Colonic mucosa (tissue), 4 donors: ENCODE results near the gene WBP2NL. TPM values are rescaled to one million over a fixed set of nuclear protein-coding genes. Genes with fewer than 3 reads are reported as not detected.
A peak's percentile ranks its signal among the peaks of the same experiment; 100 is the strongest.

Source experiments
- DNase-seq: peaks from one replicate; pipeline ENCODE4 v3.0.0-alpha.2; 2020
- H3K27ac ChIP-seq: fragments of 200-600 bp; one replicate; pipeline ENCODE4 v1.8.0; 2021
- H3K27me3 ChIP-seq: fragments of 200-600 bp; one replicate; pipeline ENCODE4 v1.8.0; 2021
- H3K36me3 ChIP-seq: fragments of 200-600 bp; one replicate; pipeline ENCODE4 v1.8.0; 2021
- H3K4me1 ChIP-seq: fragments of 200-600 bp; one replicate; pipeline ENCODE4 v1.8.0; 2021; ENCODE audit warnings: mild to moderate bottlenecking
- H3K4me3 ChIP-seq: fragments of 200-600 bp; one replicate; pipeline ENCODE4 v1.8.0; 2021
- H3K9ac ChIP-seq, 2 donors: one replicate each; pipeline ENCODE4 v1.7.0; 2013; ENCODE audit warnings: control low read depth in 2 of 2, low read depth in 2 of 2, low read length in 2 of 2
- H3K9me3 ChIP-seq: fragments of 200-600 bp; one replicate; pipeline ENCODE4 v1.8.0; 2021
- CTCF ChIP-seq: fragments of 200-600 bp; IDR thresholded peaks from one replicate; pipeline ENCODE4 v1.8.0; 2022; ENCODE audit warnings: antibody characterized with exemption, mild to moderate bottlenecking
- intact Hi-C: fragments of 100-400 bp; cut with DNase I; formaldehyde crosslinking; loops from one replicate; pipeline ENCODE4 v1.14.1; 2022
- total RNA-seq, 2 donors: library from RNA; stranded (reverse); fragmentation: NEBNext Ultra II Directional in 1 of 2; extraction: Animal tissue kit (Norgen Biotek cat#: 25700) in 1 of 2; gene quantifications; one replicate each; pipeline ENCODE4 v1.2.1, GENCODE V29; 2021
- donor health status: healthy.
- donor health status: DM: no; HTN: no; CAD: no.
- donor health status: DM: no; HTN: no; CAD: no.

Gene WBP2NL
- total RNA-seq, 2 donors from 2014 or later = 1.1 to 1.9 TPM

GRCh38 chr22:42062506-42063170, 64.0 kb downstream of the WBP2NL start:
- H3K36me3 ChIP-seq = peaks cover 12% of the 10 kb centered on the region
- peak; percentile 9 for DNase-seq
- no peak overlapping the region for H3K27ac ChIP-seq
- no peaks in the 10 kb centered on the region for H3K4me1 ChIP-seq
- intact Hi-C loops = no loop called here
- no peak for TF ChIP-seq CTCF
- no peaks in the 10 kb centered on the region for H3K27me3 ChIP-seq
- no peak overlapping the region for H3K4me3 ChIP-seq
- H3K9ac ChIP-seq = no peak overlapping the region
- no peaks in the 10 kb centered on the region for H3K9me3 ChIP-seq

DNA sequence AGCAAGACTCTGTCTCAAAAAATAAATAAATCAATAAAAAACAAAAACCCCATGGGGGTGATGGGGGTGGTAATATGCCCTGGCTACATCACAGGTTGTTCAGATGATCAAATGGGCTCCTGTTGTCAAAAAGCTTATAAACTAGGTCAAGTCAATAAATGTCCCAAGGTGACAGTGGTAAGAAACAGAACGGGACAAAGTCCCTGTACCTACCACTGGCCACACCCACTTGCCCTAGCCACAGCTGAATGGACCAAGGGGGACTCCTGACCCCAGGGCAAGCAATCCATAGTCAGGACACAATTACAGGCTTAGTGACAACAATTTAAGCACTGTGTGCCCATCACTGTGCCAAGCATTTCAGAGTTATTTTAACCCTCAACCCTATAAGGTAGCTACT, 66.0 kb downstream of the WBP2NL start:
- Histone ChIP-seq H3K9me3 (no peaks in the 10 kb centered on the region), H3K9ac (no peak overlapping the region), H3K27ac (peak overlapping the region; percentile 0), H3K27me3 (no peaks in the 10 kb centered on the region), H3K4me3 (no peak overlapping the region), H3K4me1 (peaks cover under 1% of the 10 kb centered on the region), H3K36me3 (peaks cover 9% of the 10 kb centered on the region)
- TF ChIP-seq CTCF = no peak
- intact Hi-C loops = no loop called here
- peak; percentile 35 for DNase-seq

DNA sequence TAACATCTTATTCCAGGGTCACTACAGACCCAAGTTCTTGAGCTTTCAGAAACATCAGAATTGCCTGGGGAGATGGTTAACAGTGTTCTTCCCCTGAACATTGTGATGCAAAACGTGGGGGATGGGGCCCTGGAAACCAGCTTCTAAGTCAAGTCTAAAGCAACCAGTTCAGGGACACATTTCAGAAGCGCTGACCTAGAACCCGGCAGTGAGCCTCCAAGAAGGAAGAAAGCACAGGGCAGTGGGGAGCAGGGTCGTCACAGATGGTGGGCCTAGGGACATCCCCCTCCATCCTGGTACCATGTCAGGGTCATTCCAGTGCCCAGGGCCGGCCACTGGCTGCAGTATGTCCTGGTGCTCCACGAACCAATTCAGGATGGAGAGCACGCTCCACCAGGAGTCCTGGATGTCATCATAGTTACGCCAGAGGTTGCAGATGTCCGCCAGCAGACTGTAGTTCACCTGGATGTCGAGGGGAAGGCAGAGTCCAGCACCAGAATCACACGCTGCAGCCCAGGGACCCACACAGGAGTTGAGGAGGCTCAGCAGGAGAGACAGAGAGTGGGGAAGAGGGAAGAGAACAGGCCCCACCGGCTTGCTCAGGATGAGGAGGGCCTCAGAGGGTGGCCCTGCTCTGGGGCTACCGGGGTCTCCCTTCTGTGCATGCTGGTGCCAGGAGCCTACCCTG, 67.0 kb downstream of the WBP2NL start:
- peaks cover 4% of the 10 kb centered on the region for H3K36me3 ChIP-seq

DNA sequence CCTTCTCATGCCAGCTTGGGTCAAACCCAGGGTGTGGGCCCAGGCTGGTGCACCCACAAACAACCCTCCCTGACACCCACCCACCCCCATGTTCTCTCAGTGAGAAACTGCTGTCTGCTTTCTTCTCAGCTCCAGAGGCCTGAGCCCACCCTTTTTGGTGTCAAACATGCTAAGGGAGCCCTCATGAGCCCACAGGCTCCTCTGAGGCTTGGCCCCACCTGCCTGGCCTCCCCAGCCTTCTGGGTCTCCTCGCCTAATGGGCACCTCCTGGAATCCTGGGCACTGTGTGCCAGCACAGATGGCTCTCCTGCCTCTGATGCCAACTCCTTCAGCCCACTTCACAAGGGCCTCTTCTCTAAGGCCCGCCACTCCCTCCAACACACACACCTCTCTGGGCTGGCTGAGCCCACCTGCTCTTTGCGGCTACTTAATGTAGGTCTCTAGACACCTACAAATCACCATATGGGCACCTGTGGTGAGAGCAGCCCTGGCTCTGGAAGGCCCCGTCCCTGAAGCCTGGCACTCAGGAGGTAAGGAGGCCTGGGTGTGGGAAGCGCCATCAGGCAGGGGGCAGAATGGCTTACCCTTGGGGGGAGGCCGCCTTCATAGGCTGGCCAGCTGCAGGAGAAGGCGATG, 67.7 kb downstream of the WBP2NL start:
- Histone ChIP-seq H3K27ac (no peak overlapping the region), H3K9ac (no peak overlapping the region), H3K4me3 (no peak overlapping the region), H3K36me3 (peaks cover 4% of the 10 kb centered on the region), H3K4me1 (peaks cover 4% of the 10 kb centered on the region), H3K9me3 (no peaks in the 10 kb centered on the region), H3K27me3 (no peaks in the 10 kb centered on the region)
- no peak for TF ChIP-seq CTCF
- peak; percentile 16 for DNase-seq
- intact Hi-C loops = no loop called here

More for the DNA sequence above, 67.0 kb downstream of the WBP2NL start:
- Histone ChIP-seq H3K4me3 (no peak overlapping the region), H3K9me3 (no peaks in the 10 kb centered on the region), H3K4me1 (peaks cover 4% of the 10 kb centered on the region), H3K27ac (peak overlapping the region; percentile 0), H3K27me3 (no peaks in the 10 kb centered on the region), H3K9ac (no peak overlapping the region)
- peak; percentile 15 for DNase-seq
- TF ChIP-seq CTCF = no peak
- intact Hi-C loops = no loop called here

- Histone ChIP-seq H3K36me3 (peaks cover 4% of the 10 kb centered on the region), H3K4me3 (no peak overlapping the region), H3K27me3 (no peaks in the 10 kb centered on the region), H3K9ac (no peak overlapping the region), H3K4me1 (peaks cover 4% of the 10 kb centered on the region), H3K9me3 (no peaks in the 10 kb centered on the region), H3K27ac (no peak overlapping the region)
- TF ChIP-seq CTCF = no peak
- peak; percentile 15 for DNase-seq
- intact Hi-C loops = no loop called here
Observed at GRCh38 chr22:42066937-42067336, 68.3 kb downstream of the WBP2NL start.
